CD14-positive monocyte (primary cell): ENCODE measurements around the gene PFDN4. TPM values are rescaled to one million over a fixed set of nuclear protein-coding genes. Genes with fewer than 3 reads are reported as not detected.
A peak's percentile ranks its signal among the peaks of the same experiment; 100 is the strongest.

Experiments
- DNase-seq, 3 donors: peaks; one replicate each; pipeline ENCODE4 v3.0.0-alpha.2; 2011 to 2022
- H2AFZ ChIP-seq: 2 replicates; pipeline ENCODE4 v1.6.0; 2012; ENCODE audit warnings: mild to moderate bottlenecking, low read depth, low read length, inconsistent platforms; ENCODE audit not compliant: insufficient read depth, poor library complexity, severe bottlenecking
- H3K27ac ChIP-seq, 2 donors: 1 replicate in 1 of 2; 2 replicates in 1 of 2; pipeline ENCODE4 v1.5.1; 2012 to 2013; ENCODE audit warnings: low read length in 2 of 2, control low read depth in 1 of 2, inconsistent platforms in 1 of 2, low read depth in 1 of 2, mild to moderate bottlenecking in 1 of 2
- H3K27me3 ChIP-seq, 2 donors: one replicate each; pipeline versions ENCODE4 v1.6.0 to v1.6.1; 2011 to 2013; ENCODE audit warnings: low read length in 2 of 2; ENCODE audit not compliant: control insufficient read depth in 2 of 2, insufficient read depth in 2 of 2
- H3K36me3 ChIP-seq, 2 donors: replicated peaks in 1 of 2; 1 replicate in 1 of 2; 2 replicates in 1 of 2; pipeline versions ENCODE4 v1.5.1 to v1.6.1; 2012 to 2013; ENCODE audit warnings: low read length in 2 of 2, control low read depth in 1 of 2, inconsistent platforms in 1 of 2, mild to moderate bottlenecking in 1 of 2; ENCODE audit not compliant: insufficient read depth in 2 of 2, control insufficient read depth in 1 of 2
- H3K4me1 ChIP-seq, 2 donors: 1 replicate in 1 of 2; 2 replicates in 1 of 2; pipeline versions ENCODE4 v1.5.1 to v1.6.1; 2012 to 2013; ENCODE audit warnings: low read length in 2 of 2, control low read depth in 1 of 2, inconsistent platforms in 1 of 2, mild to moderate bottlenecking in 1 of 2, moderate library complexity in 1 of 2; ENCODE audit not compliant: insufficient read depth in 2 of 2, control insufficient read depth in 1 of 2
- H3K4me2 ChIP-seq: replicated peaks from 2 replicates; pipeline ENCODE3; 2012; ENCODE audit warnings: low read length, moderate library complexity, mild to moderate bottlenecking; ENCODE audit not compliant: poor library complexity, severe bottlenecking; ENCODE audit errors: extremely low read depth
- H3K4me3 ChIP-seq, 3 experiments: fragments of 200-600 bp in 1 of 3; sonication (generic) in 1 of 3; replicated peaks in 1 of 3; 1 replicate in 2 of 3; 2 replicates in 1 of 3; pipeline ENCODE4 v1.5.1; 2011 to 2013; ENCODE audit warnings: low read length in 3 of 3, mild to moderate bottlenecking in 3 of 3, control low read depth in 2 of 3, low read depth in 2 of 3, inconsistent platforms in 1 of 3, moderate library complexity in 1 of 3
- H3K79me2 ChIP-seq: 2 replicates; pipeline ENCODE4 v1.6.0; 2012; ENCODE audit warnings: mild to moderate bottlenecking, control low read depth, inconsistent platforms, low read length, moderate library complexity; ENCODE audit not compliant: insufficient read depth
- H3K9ac ChIP-seq: 2 replicates; pipeline ENCODE4 v1.6.0; 2017; ENCODE audit warnings: low read length, mild to moderate bottlenecking; ENCODE audit not compliant: insufficient read depth, poor library complexity, severe bottlenecking
- H3K9me3 ChIP-seq, 2 donors: replicated peaks in 1 of 2; 1 replicate in 1 of 2; 2 replicates in 1 of 2; pipeline versions ENCODE4 v1.5.1 to v1.6.1; 2012 to 2013; ENCODE audit warnings: low read length in 2 of 2, control low read depth in 1 of 2; ENCODE audit not compliant: control insufficient read depth in 1 of 2, insufficient read depth in 1 of 2
- H4K20me1 ChIP-seq: 2 replicates; pipeline ENCODE4 v1.6.0; 2012; ENCODE audit warnings: mild to moderate bottlenecking, low read length, control low read depth, moderate library complexity; ENCODE audit not compliant: insufficient read depth
- H3K27ac Mint-ChIP-seq, 7 donors: one replicate each; pipeline ENCODE4 v1.8.0; 2020; ENCODE audit warnings: mild to moderate bottlenecking in 7 of 7, mixed read lengths in 7 of 7, moderate library complexity in 6 of 7, inconsistent platforms in 2 of 7
- H3K27me3 Mint-ChIP-seq, 3 donors: one replicate each; pipeline ENCODE4 v1.8.0; 2021 to 2022; ENCODE audit warnings: low read depth in 3 of 3, mild to moderate bottlenecking in 3 of 3, mixed read lengths in 3 of 3, moderate library complexity in 3 of 3, inconsistent platforms in 1 of 3
- H3K36me3 Mint-ChIP-seq, 2 donors: one replicate each; pipeline ENCODE4 v1.8.0; 2020; ENCODE audit warnings: mixed read lengths in 2 of 2, inconsistent platforms in 1 of 2, mild to moderate bottlenecking in 1 of 2
- H3K4me1 Mint-ChIP-seq: one replicate; pipeline ENCODE4 v1.8.0; 2020; ENCODE audit warnings: mild to moderate bottlenecking, mixed read lengths
- H3K4me3 Mint-ChIP-seq, 2 donors: one replicate each; pipeline ENCODE4 v1.8.0; 2020; ENCODE audit warnings: mild to moderate bottlenecking in 2 of 2, mixed read lengths in 2 of 2, moderate library complexity in 1 of 2
- H3K9me3 Mint-ChIP-seq, 7 donors: one replicate each; pipeline ENCODE4 v1.8.0; 2020 to 2022; ENCODE audit warnings: mixed read lengths in 7 of 7, mild to moderate bottlenecking in 6 of 7, moderate library complexity in 6 of 7, inconsistent platforms in 2 of 7
- WGBS: methylation state at CpG from one replicate; pipeline ENCODE4 v1.1.5; 2013; ENCODE audit warnings: missing lambda C conversion rate; ENCODE audit not compliant: insufficient coverage; 5-methylcytosine and 5-hydroxymethylcytosine counted together
- intact Hi-C, 2 donors: fragments of 100-400 bp; cut with micrococcal nuclease; formaldehyde crosslinking; loops; one replicate each; pipeline versions ENCODE4 v1.15.0 to v1.15.1; 2023
- polyA plus RNA-seq, 3 donors: library from polyadenylated mRNA; depleted of rRNA in 1 of 3; unstranded in 2 of 3; stranded (reverse) in 1 of 3; fragments of 300-500 nt in 2 of 3; fragments of >200 nt in 1 of 3; fragmentation: Illumina TruSeq in 2 of 3; gene quantifications; 1 replicate in 2 of 3; 2 replicates in 1 of 3; pipeline ENCODE4 v1.2.3, GENCODE V29; 2012 to 2021
- TF ChIP-seq, protein P1 (sequence below): fragments of 200-600 bp; IDR thresholded peaks from one replicate; pipeline ENCODE4 v1.8.0; 2022; ENCODE audit warnings: antibody characterized with exemption, mild to moderate bottlenecking

Gene PFDN4
- polyA plus RNA-seq, 3 donors = 12.6 to 49.0 (median 32.1) TPM

DNA sequence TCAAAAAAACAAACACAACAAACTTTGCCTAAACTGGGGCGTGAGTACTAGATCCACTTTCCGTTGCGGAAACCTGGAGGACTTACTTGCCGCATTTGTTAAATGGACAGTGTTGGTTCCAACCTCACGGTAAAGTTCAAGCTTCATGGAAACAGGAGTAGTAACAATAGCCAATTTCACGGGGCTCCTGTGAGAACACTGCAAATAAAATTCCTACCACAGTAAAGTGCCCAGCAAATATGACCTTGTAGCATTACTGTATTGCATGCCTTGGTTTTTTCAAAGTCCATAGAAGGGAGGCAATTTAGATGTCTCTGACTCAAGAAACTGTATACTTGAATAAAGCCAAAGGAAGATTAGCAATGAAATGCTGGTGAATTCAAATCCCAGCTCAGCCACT lies 30.5 kb upstream of the PFDN4 start:
- intact Hi-C loops = no loop called here
- peaks cover 0 to 5% of the 10 kb centered on the region in 2 donors for H3K9me3 ChIP-seq
- peaks cover 24 to 29% of the 10 kb centered on the region in 2 donors for H3K4me1 ChIP-seq
- Mint-ChIP-seq H3K4me3 (peak overlapping the region in 1 of 2 donors; percentile 11), H3K27me3 (peaks cover 26 to 41% (median 38%) of the 10 kb centered on the region in 3 donors), H3K27ac (no peak overlapping the region), H3K9me3 (peaks cover 0 to 13% (median 10%) of the 10 kb centered on the region in 7 donors), H3K36me3 (peaks cover 0 to 5% of the 10 kb centered on the region in 2 donors), H3K4me1 (peaks cover 24% of the 10 kb centered on the region)
- no peak overlapping the region for H3K27ac ChIP-seq
- H2AFZ ChIP-seq = no peak overlapping the region
- H3K4me3 ChIP-seq = no peak overlapping the region
- TF ChIP-seq, protein P1, sequence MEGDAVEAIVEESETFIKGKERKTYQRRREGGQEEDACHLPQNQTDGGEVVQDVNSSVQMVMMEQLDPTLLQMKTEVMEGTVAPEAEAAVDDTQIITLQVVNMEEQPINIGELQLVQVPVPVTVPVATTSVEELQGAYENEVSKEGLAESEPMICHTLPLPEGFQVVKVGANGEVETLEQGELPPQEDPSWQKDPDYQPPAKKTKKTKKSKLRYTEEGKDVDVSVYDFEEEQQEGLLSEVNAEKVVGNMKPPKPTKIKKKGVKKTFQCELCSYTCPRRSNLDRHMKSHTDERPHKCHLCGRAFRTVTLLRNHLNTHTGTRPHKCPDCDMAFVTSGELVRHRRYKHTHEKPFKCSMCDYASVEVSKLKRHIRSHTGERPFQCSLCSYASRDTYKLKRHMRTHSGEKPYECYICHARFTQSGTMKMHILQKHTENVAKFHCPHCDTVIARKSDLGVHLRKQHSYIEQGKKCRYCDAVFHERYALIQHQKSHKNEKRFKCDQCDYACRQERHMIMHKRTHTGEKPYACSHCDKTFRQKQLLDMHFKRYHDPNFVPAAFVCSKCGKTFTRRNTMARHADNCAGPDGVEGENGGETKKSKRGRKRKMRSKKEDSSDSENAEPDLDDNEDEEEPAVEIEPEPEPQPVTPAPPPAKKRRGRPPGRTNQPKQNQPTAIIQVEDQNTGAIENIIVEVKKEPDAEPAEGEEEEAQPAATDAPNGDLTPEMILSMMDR = no peak
- no peaks in the 10 kb centered on the region for H3K36me3 ChIP-seq
- H3K4me2 ChIP-seq = no peak overlapping the region
- no peak overlapping the region for H3K9ac ChIP-seq
- H4K20me1 ChIP-seq = no peaks in the 10 kb centered on the region
- no peaks in the 10 kb centered on the region for H3K79me2 ChIP-seq
- no peak for DNase-seq
- H3K27me3 ChIP-seq = peaks cover 24 to 28% of the 10 kb centered on the region in 2 donors
- WGBS = 91% methylated on average over 5 of the region's 6 CpGs

DNA sequence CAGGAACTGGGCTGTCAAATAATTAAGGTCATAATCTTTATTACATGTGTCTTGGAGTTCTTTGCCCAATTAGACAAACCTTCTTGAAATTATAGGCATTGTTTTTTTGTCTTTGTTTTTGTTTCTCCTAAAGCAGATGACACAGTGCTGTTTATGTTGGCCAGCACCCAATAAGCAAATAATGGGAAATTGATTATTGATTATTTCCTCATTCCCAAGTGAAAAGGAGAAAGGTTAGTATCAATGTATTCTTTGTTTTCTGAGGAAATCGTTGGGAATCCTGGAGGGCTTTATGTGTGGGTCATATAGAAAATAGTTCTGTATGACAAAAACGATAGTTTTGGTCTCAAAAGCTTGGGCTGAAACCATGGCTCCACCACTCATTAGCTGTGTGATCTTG lies 29.6 kb upstream of the PFDN4 start:
- intact Hi-C loops = no loop called here
- H3K27ac Mint-ChIP-seq = no peak overlapping the region
- H3K4me3 ChIP-seq = no peak overlapping the region
- H3K9ac ChIP-seq = no peak overlapping the region
- peaks cover 16% of the 10 kb centered on the region for H3K4me1 Mint-ChIP-seq
- no peak overlapping the region for H3K4me2 ChIP-seq
- no CpG with 5 or more reads among the region's 2 CpGs for WGBS
- no peak overlapping the region for H2AFZ ChIP-seq
- no peaks in the 10 kb centered on the region for H3K9me3 ChIP-seq
- H3K27ac ChIP-seq = no peak overlapping the region
- H3K4me3 Mint-ChIP-seq = no peak overlapping the region
- peaks cover 20 to 23% of the 10 kb centered on the region in 2 donors for H3K27me3 ChIP-seq
- TF ChIP-seq, protein P1 = no peak
- H3K4me1 ChIP-seq = peaks cover 17 to 22% of the 10 kb centered on the region in 2 donors
- DNase-seq = no peak
- H3K9me3 Mint-ChIP-seq = peaks cover 0 to 7% (median 5%) of the 10 kb centered on the region in 7 donors
- peaks cover 0 to 5% of the 10 kb centered on the region in 2 donors for H3K36me3 Mint-ChIP-seq
- peaks cover 21 to 41% (median 31%) of the 10 kb centered on the region in 3 donors for H3K27me3 Mint-ChIP-seq
- no peaks in the 10 kb centered on the region for H4K20me1 ChIP-seq
- no peaks in the 10 kb centered on the region for H3K36me3 ChIP-seq
- no peaks in the 10 kb centered on the region for H3K79me2 ChIP-seq
